Measurements from ENCODE around the gene KCNC2. TPM values are rescaled to one million over a fixed set of nuclear protein-coding genes. Genes with fewer than 3 reads are reported as not detected.
"Not testable (repeated sequence)": the region's sequence is repeated elsewhere in the genome, so short reads cannot be mapped to it uniquely, and the experiment has no call there.

Gene KCNC2
- total RNA-seq, 2 donors from 2014 or later, result not detected

- Histone ChIP-seq H3K36me3 (no peaks in the 10 kb centered on the region), H3K27ac (no peak overlapping the region), H3K27me3 (no peaks in the 10 kb centered on the region), H3K4me3 (no peak overlapping the region), H3K9me3 (no peaks in the 10 kb centered on the region), H3K4me1 (no peaks in the 10 kb centered on the region)
- no peak for DNase-seq (ENCODE audit: low spot score)
- TF ChIP-seq CTCF (IDR thresholded peaks at IDR 0.05), result no peak
Observed at GRCh38 chr12:75196865-75197264, 12.8 kb downstream of the KCNC2 start.

- Histone ChIP-seq H3K4me1 (no peaks in the 10 kb centered on the region), H3K9me3 (no peaks in the 10 kb centered on the region), H3K4me3 (no peak overlapping the region), H3K27ac (no peak overlapping the region), H3K27me3 (no peaks in the 10 kb centered on the region), H3K36me3 (no peaks in the 10 kb centered on the region)
- TF ChIP-seq CTCF (IDR thresholded peaks at IDR 0.05), result no peak
- no peak for DNase-seq (ENCODE audit: low spot score)
Observed at GRCh38 chr12:75196408-75196807, 13.2 kb downstream of the KCNC2 start.

GRCh38 chr12:75194250-75194649 is 15.4 kb downstream of the KCNC2 start:
- Histone ChIP-seq H3K36me3 (no peaks in the 10 kb centered on the region), H3K4me3 (no peak overlapping the region), H3K27me3 (no peaks in the 10 kb centered on the region), H3K27ac (no peak overlapping the region), H3K9me3 (no peaks in the 10 kb centered on the region), H3K4me1 (no peaks in the 10 kb centered on the region)
- TF ChIP-seq CTCF (IDR thresholded peaks at IDR 0.05), result no peak
- no peak for DNase-seq (ENCODE audit: low spot score)

- no peak overlapping the region for H3K4me3 ChIP-seq
- no peak for TF ChIP-seq CTCF (IDR thresholded peaks at IDR 0.05)
- no peak for DNase-seq (ENCODE audit: low spot score)
- no peaks in the 10 kb centered on the region for H3K27me3 ChIP-seq
- H3K9me3 ChIP-seq, result no peaks in the 10 kb centered on the region
- H3K4me1 ChIP-seq, result no peaks in the 10 kb centered on the region
- no peak overlapping the region for H3K27ac ChIP-seq
- no peaks in the 10 kb centered on the region for H3K36me3 ChIP-seq
Observed at GRCh38 chr12:75192196-75192595, 17.4 kb downstream of the KCNC2 start.

GRCh38 chr12:75190846-75191245 is 18.8 kb downstream of the KCNC2 start:
- Histone ChIP-seq H3K4me1 (no peaks in the 10 kb centered on the region), H3K27ac (no peak overlapping the region), H3K27me3 (no peaks in the 10 kb centered on the region), H3K36me3 (no peaks in the 10 kb centered on the region), H3K4me3 (no peak overlapping the region), H3K9me3 (no peaks in the 10 kb centered on the region)
- no peak for TF ChIP-seq CTCF (IDR thresholded peaks at IDR 0.05)
- DNase-seq (ENCODE audit: low spot score), result no peak

- H3K27me3 ChIP-seq; H3K27ac ChIP-seq; H3K4me1 ChIP-seq; DNase-seq (ENCODE audit: low spot score); H3K4me3 ChIP-seq; H3K36me3 ChIP-seq; H3K9me3 ChIP-seq: not testable (repeated sequence)
Observed at GRCh38 chr12:75185881-75186280, 23.8 kb downstream of the KCNC2 start.
